WTC11 (cell line): Measurements from ENCODE around the gene UMAD1. TPM values are rescaled to one million over a fixed set of nuclear protein-coding genes. Genes with fewer than 3 reads are reported as not detected.

Experiments
- ATAC-seq: fragments of 200-7000 bp; cut with Tn5 transposase; 2 replicates; pipeline ENCODE4 v1.10.0; 2021; ENCODE audit warnings: mild to moderate bottlenecking, moderate library complexity
- CTCF ChIA-PET: fragments of 300-600 bp; sonication (Branson Sonifier 250); formaldehyde crosslinking; loops from one replicate; lab custom pipeline; 2021; ENCODE audit warnings: antibody characterized with exemption; lab: Charles Lee
- POLR2A ChIA-PET: fragments of 350-600 bp; sonication (Branson Sonifier 250); formaldehyde crosslinking; loops from one replicate; lab custom pipeline; 2021; ENCODE audit warnings: antibody characterized with exemption; lab: Charles Lee
- DNase-seq: peaks from one replicate; pipeline ENCODE4 v3.0.0; 2021; ENCODE audit warnings: low spot score
- H3K27ac Mint-ChIP-seq: 2 replicates; pipeline ENCODE4 v1.8.0; 2021; ENCODE audit warnings: mixed read lengths
- H3K27me3 Mint-ChIP-seq: 2 replicates; pipeline ENCODE4 v1.8.0; 2021; ENCODE audit warnings: low read depth, mild to moderate bottlenecking, moderate library complexity, mixed read lengths
- H3K36me3 Mint-ChIP-seq: 2 replicates; pipeline ENCODE4 v1.8.0; 2021; ENCODE audit warnings: mixed read lengths
- H3K4me1 Mint-ChIP-seq: 2 replicates; pipeline ENCODE4 v1.8.0; 2022; ENCODE audit warnings: mixed read lengths
- H3K4me3 Mint-ChIP-seq: 2 replicates; pipeline ENCODE4 v1.8.0; 2021; ENCODE audit warnings: mild to moderate bottlenecking, moderate library complexity, mixed read lengths
- H3K9me3 Mint-ChIP-seq: 2 replicates; pipeline ENCODE4 v1.8.0; 2021; ENCODE audit warnings: mixed read lengths
- ATF1 ChIP-seq: sonication (generic); formaldehyde crosslinking; IDR thresholded peaks from 2 replicates; pipeline ENCODE4 v1.8.1; 2023; ENCODE audit warnings: mild to moderate bottlenecking, moderate library complexity, missing genetic modification reagents
- CBFB ChIP-seq: sonication (generic); formaldehyde crosslinking; IDR thresholded peaks from 2 replicates; pipeline ENCODE4 v1.8.1; 2022; ENCODE audit warnings: mild to moderate bottlenecking, low read depth, missing genetic modification reagents
- ELF4 ChIP-seq: sonication (generic); formaldehyde crosslinking; IDR thresholded peaks from 2 replicates; pipeline ENCODE4 v1.8.1; 2022; ENCODE audit warnings: low read depth, mild to moderate bottlenecking, moderate library complexity, missing genetic modification reagents
- EMX1 ChIP-seq: fragments of 250-450 bp; sonication (Bioruptor Pico); IDR thresholded peaks from 2 replicates; pipeline ENCODE4 v1.8.0; 2021; ENCODE audit warnings: mild to moderate bottlenecking
- FOXK1 ChIP-seq: sonication (generic); formaldehyde crosslinking; IDR thresholded peaks from 2 replicates; pipeline ENCODE4 v1.8.0; 2022; ENCODE audit warnings: mild to moderate bottlenecking, moderate library complexity, missing genetic modification reagents
- IRF2 ChIP-seq: sonication (generic); formaldehyde crosslinking; IDR thresholded peaks from 2 replicates; pipeline ENCODE4 v1.8.0; 2022; ENCODE audit warnings: low read depth, missing genetic modification reagents, borderline replicate concordance
- JAZF1 ChIP-seq: fragments of 250-450 bp; sonication (Bioruptor Pico); IDR thresholded peaks from 2 replicates; pipeline ENCODE4 v1.9.0; 2021; ENCODE audit warnings: moderate library complexity, mild to moderate bottlenecking, inconsistent platforms
- MYBL2 ChIP-seq: sonication (generic); formaldehyde crosslinking; IDR thresholded peaks from 2 replicates; pipeline ENCODE4 v1.8.1; 2023; ENCODE audit warnings: mild to moderate bottlenecking, moderate library complexity, missing genetic modification reagents
- NFYB ChIP-seq: sonication (generic); formaldehyde crosslinking; conservative IDR thresholded peaks from 2 replicates; pipeline ENCODE4 v1.8.0; 2022; ENCODE audit warnings: low read depth, missing genetic modification reagents
- NR1H2 ChIP-seq: sonication (generic); formaldehyde crosslinking; IDR thresholded peaks from 2 replicates; pipeline ENCODE4 v1.9.0; 2021; ENCODE audit warnings: mild to moderate bottlenecking, moderate library complexity, missing genetic modification reagents
- PRDM15 ChIP-seq: sonication (generic); formaldehyde crosslinking; IDR thresholded peaks from 2 replicates; pipeline ENCODE4 v1.8.0; 2022; ENCODE audit warnings: missing genetic modification reagents
- PRRX2 ChIP-seq: fragments of 250-450 bp; sonication (Bioruptor Pico); IDR thresholded peaks from 2 replicates; pipeline ENCODE4 v1.8.0; 2021; ENCODE audit warnings: mild to moderate bottlenecking
- SOX15 ChIP-seq: fragments of 250-450 bp; sonication (Bioruptor Pico); IDR thresholded peaks from 2 replicates; pipeline ENCODE4 v1.9.0; 2021; ENCODE audit warnings: mild to moderate bottlenecking
- STAT6 ChIP-seq: sonication (generic); formaldehyde crosslinking; conservative IDR thresholded peaks from 2 replicates; pipeline ENCODE4 v1.8.1; 2023; ENCODE audit warnings: mild to moderate bottlenecking, low read depth, missing genetic modification reagents, moderate library complexity
- TP53 ChIP-seq: sonication (generic); formaldehyde crosslinking; IDR thresholded peaks from 2 replicates; pipeline ENCODE4 v1.8.1; 2023; ENCODE audit warnings: mild to moderate bottlenecking, missing genetic modification reagents
- ZNF121 ChIP-seq: sonication (generic); formaldehyde crosslinking; IDR thresholded peaks from 2 replicates; pipeline ENCODE4 v1.8.0; 2023; ENCODE audit warnings: missing genetic modification reagents
- ZNF219 ChIP-seq: sonication (generic); formaldehyde crosslinking; IDR thresholded peaks from 2 replicates; pipeline ENCODE4 v1.8.0; 2023; ENCODE audit warnings: missing genetic modification reagents, mild to moderate bottlenecking, borderline replicate concordance
- ZNF317 ChIP-seq: sonication (generic); formaldehyde crosslinking; IDR thresholded peaks from 2 replicates; pipeline ENCODE4 v1.8.1; 2023; ENCODE audit warnings: low read depth, mild to moderate bottlenecking, moderate library complexity, missing genetic modification reagents, borderline replicate concordance
- ZNF532 ChIP-seq: fragments of 250-450 bp; sonication (Bioruptor Pico); IDR thresholded peaks from 2 replicates; pipeline ENCODE4 v1.9.0; 2021; ENCODE audit warnings: mild to moderate bottlenecking, borderline replicate concordance
- total RNA-seq: library from RNA; stranded (reverse); gene quantifications from 3 replicates; pipeline ENCODE4 v1.2.3, GENCODE V29; 2021
- TF ChIP-seq, protein P1 (sequence below): sonication (generic); formaldehyde crosslinking; IDR thresholded peaks from 2 replicates; pipeline ENCODE4 v1.8.0; 2022; ENCODE audit warnings: mild to moderate bottlenecking, missing genetic modification reagents
- TF ChIP-seq, protein P2 (sequence below): sonication (generic); formaldehyde crosslinking; IDR thresholded peaks from 2 replicates; pipeline ENCODE4 v1.8.0; 2023; ENCODE audit warnings: missing genetic modification reagents, mild to moderate bottlenecking, borderline replicate concordance

The UMAD1 gene
- total RNA-seq, 1 experiment from 2014 or later = 13.0 TPM

DNA sequence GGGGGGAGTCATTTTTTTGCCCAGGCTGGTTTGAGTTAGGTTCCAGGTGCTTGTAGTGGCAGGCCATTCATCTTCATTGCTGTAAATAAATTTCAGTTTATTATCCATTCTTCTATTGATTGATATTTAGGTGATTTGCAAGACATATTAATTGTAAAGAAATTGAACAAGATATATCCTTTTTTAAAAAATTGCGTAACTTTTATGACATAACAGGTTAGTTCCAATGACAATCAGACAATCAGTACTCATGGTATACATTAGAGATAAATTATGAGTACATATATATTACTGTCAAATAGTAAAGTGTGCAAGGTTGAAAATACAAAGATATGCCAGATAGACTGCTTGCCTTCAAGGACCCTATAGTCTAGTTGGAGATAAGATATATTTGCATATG, 235.9 kb downstream of the UMAD1 start:
- no peak for DNase-seq
- Mint-ChIP-seq H3K9me3 (peaks cover 10% of the 10 kb centered on the region), H3K36me3 (0 out of 2 replicates have a peak, but pooled peaks cover 2% of the 10 kb centered on the region), H3K27me3 (no peaks in the 10 kb centered on the region), H3K27ac (peak overlapping the region; percentile 38; the same call in 1 of the 2 replicates), H3K4me3 (no peak overlapping the region), H3K4me1 (peaks cover 3% of the 10 kb centered on the region)
- CTCF ChIA-PET = interaction anchor here (1.5 kb wide), 1 partner anchor 19 kb away, joined by 3 read pairs; no protein-coding TSS in a partner anchor
- TF ChIP-seq JAZF1 = no peak
- TF ChIP-seq TP53 (CRISPR knock-in tag) = no peak
- TF ChIP-seq ZNF121 (CRISPR knock-in tag) = no peak
- TF ChIP-seq, protein P1, sequence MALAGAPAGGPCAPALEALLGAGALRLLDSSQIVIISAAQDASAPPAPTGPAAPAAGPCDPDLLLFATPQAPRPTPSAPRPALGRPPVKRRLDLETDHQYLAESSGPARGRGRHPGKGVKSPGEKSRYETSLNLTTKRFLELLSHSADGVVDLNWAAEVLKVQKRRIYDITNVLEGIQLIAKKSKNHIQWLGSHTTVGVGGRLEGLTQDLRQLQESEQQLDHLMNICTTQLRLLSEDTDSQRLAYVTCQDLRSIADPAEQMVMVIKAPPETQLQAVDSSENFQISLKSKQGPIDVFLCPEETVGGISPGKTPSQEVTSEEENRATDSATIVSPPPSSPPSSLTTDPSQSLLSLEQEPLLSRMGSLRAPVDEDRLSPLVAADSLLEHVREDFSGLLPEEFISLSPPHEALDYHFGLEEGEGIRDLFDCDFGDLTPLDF (CRISPR knock-in tag) = no peak
- TF ChIP-seq CBFB (CRISPR knock-in tag) = no peak
- TF ChIP-seq ELF4 (CRISPR knock-in tag) = no peak
- no peak for TF ChIP-seq FOXK1 (CRISPR knock-in tag)
- TF ChIP-seq PRDM15 (CRISPR knock-in tag) = no peak
- TF ChIP-seq NFYB (CRISPR knock-in tag) = no peak
- TF ChIP-seq ZNF532 = no peak
- TF ChIP-seq ZNF219 = no peak
- no peak for TF ChIP-seq STAT6 (CRISPR knock-in tag)
- no peak for TF ChIP-seq ZNF317 (CRISPR knock-in tag)
- TF ChIP-seq ATF1 (CRISPR knock-in tag) = no peak
- ATAC-seq = no peak
- POLR2A ChIA-PET = no interaction called here

DNA sequence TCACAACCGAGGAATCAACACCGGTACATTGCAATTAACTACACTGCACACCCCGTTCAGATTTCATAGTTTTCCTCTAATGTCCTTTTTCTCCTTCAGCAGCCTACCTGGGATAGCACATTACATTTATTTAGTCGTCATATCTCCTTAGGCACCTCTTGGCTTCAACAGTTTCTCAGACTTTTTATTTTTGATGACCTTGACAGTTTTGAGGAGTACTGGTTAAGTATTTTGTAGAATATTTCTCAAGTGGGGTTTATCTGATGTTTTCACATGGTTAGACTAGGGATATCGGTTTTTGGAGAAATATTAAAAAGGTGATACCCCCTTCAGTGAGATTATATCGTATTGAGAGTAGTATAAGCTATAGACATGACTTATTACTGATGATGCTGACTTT, 241.0 kb downstream of the UMAD1 start:
- DNase-seq (no peak), ATAC-seq (no peak)
- Mint-ChIP-seq H3K4me3 (no peak overlapping the region), H3K36me3 (no peaks in the 10 kb centered on the region), H3K27ac (no peak overlapping the region), H3K9me3 (no peaks in the 10 kb centered on the region), H3K4me1 (no peaks in the 10 kb centered on the region), H3K27me3 (no peaks in the 10 kb centered on the region)
- POLR2A ChIA-PET = no interaction called here
- CTCF ChIA-PET = no interaction called here
- no peak for TF ChIP-seq MYBL2
- TF ChIP-seq ELF4 (CRISPR knock-in tag) = no peak
- no peak for TF ChIP-seq SOX15 (CRISPR knock-in tag)
- TF ChIP-seq NR1H2 (CRISPR knock-in tag) = no peak
- TF ChIP-seq IRF2 = no peak
- TF ChIP-seq EMX1 = no peak
- no peak for TF ChIP-seq PRRX2
- TF ChIP-seq, protein P2, sequence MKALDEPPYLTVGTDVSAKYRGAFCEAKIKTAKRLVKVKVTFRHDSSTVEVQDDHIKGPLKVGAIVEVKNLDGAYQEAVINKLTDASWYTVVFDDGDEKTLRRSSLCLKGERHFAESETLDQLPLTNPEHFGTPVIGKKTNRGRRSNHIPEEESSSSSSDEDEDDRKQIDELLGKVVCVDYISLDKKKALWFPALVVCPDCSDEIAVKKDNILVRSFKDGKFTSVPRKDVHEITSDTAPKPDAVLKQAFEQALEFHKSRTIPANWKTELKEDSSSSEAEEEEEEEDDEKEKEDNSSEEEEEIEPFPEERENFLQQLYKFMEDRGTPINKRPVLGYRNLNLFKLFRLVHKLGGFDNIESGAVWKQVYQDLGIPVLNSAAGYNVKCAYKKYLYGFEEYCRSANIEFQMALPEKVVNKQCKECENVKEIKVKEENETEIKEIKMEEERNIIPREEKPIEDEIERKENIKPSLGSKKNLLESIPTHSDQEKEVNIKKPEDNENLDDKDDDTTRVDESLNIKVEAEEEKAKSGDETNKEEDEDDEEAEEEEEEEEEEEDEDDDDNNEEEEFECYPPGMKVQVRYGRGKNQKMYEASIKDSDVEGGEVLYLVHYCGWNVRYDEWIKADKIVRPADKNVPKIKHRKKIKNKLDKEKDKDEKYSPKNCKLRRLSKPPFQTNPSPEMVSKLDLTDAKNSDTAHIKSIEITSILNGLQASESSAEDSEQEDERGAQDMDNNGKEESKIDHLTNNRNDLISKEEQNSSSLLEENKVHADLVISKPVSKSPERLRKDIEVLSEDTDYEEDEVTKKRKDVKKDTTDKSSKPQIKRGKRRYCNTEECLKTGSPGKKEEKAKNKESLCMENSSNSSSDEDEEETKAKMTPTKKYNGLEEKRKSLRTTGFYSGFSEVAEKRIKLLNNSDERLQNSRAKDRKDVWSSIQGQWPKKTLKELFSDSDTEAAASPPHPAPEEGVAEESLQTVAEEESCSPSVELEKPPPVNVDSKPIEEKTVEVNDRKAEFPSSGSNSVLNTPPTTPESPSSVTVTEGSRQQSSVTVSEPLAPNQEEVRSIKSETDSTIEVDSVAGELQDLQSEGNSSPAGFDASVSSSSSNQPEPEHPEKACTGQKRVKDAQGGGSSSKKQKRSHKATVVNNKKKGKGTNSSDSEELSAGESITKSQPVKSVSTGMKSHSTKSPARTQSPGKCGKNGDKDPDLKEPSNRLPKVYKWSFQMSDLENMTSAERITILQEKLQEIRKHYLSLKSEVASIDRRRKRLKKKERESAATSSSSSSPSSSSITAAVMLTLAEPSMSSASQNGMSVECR (CRISPR knock-in tag) = no peak
